Activated CD8-positive, alpha-beta memory T cell treated with anti-CD3 and anti-CD28 coated beads, Interleukin-2, amount 50 U/mL, for 48 hours (primary cell): ENCODE data around the gene SPINK8.
"Not testable (repeated sequence)": the region's sequence is repeated elsewhere in the genome, so short reads cannot be mapped to it uniquely, and the experiment has no call there.

Source experiments
- DNase-seq: peaks from one replicate; pipeline ENCODE4 v3.0.0-alpha.2; 2020

Gene SPINK8

GRCh38 chr3:48333346-48334245 is at the start of gene SPINK8:
Gene SPINK8, minus strand, starts transcription at chr3:48333661. Its CDS starts 5,320 bp downstream, at chr3:48328341.
- not testable (repeated sequence) for DNase-seq

- no peak for DNase-seq
These were observed 39.5 kb upstream of the SPINK8 start for GRCh38 chr3:48372862-48373435.

DNA sequence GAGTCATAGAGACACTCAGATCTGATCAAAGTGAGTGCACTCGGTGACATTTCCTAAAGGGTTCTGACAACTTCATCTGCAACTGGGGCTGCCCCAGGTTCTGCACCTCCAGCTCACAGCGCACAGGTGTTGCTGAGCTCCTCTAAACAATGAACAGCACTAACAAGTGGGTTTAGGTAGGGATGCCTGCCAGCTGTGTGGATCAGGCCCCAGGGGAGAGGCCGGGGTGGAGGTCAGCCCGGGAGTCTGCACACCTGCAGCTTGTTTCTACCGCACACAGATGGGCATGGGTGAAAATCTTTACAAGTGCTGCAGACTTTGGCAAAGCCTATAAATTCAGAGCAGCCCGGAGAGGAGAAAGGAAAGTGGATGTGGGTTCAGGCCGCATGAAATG is 38.9 kb upstream of the SPINK8 start:
- DNase-seq: no peak

GRCh38 chr3:48371651-48372376 is 38.4 kb upstream of the SPINK8 start, which contains the start of gene FBXW12:
Gene FBXW12, plus strand, starts transcription at chr3:48372219. Its CDS starts 549 bp downstream, at chr3:48372768.
- DNase-seq: no peak

GRCh38 chr3:48370333-48370713 is 36.9 kb upstream of the SPINK8 start:
- DNase-seq: no peak

- DNase-seq: no peak
These were observed 36.4 kb upstream of the SPINK8 start for GRCh38 chr3:48369693-48370332.

- no peak for DNase-seq
These were observed 33.7 kb upstream of the SPINK8 start for GRCh38 chr3:48367201-48367600.

DNA sequence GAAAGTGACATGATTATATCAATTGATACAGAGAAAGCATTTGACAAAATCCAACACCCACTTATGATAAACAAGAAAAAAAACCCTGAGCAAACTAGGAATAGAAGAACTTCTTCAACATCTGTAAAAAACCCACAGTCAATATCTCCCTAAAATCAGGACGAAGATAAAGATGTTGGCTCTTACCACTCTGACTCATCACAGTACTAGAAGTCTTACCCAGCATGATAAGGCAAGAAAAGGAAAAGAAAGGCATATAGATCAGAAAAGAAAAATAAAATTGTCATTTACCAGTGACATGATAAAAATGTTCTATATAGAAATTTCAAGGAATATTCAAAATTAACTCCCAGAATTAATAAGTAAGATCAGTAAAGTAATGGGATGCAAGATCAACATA is 31.4 kb upstream of the SPINK8 start:
- DNase-seq: no peak

DNA sequence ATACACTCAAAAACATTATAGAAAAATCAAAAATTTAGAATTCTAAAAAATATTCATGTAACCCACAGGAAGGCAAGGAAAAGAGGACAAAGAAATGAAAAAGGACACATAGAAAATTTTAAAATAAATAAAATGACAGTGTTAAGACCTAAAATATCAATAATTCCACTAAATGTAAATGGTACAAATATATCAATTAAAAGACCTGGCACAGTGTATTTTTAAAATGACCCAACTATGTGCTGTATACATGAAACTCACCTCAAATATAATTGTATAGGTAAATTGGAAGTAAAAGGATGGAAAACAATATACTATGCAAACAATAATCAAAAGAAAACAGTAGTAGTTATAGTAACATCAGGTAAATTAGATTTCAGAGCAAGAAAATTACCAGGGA is 28.5 kb upstream of the SPINK8 start:
- no peak for DNase-seq

GRCh38 chr3:48356419-48356818 is 23.0 kb upstream of the SPINK8 start:
- DNase-seq: no peak

DNA sequence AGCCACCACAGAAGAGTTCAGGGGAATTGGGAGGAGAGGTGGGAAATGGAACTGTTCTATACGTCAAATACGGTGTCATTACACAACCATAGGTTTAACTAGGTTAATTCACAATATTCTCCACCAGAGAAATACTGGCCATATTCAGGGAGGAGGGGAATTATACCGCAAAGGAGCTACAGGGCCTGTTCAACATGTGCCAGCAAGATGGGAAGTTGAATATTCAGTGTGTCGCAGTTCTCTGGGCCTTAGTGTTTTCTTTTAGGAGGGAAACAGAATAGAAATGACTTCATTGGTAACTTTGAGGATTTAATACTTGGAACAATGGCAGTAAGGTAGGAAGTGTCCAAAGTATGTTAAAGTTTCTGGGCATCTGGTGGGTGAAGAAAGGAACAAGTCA is 20.5 kb upstream of the SPINK8 start:
- no peak for DNase-seq

GRCh38 chr3:48352546-48352945 is 19.1 kb upstream of the SPINK8 start:
- no peak for DNase-seq

- DNase-seq: no peak
These were observed 14.0 kb upstream of the SPINK8 start for GRCh38 chr3:48347500-48347899.

DNA sequence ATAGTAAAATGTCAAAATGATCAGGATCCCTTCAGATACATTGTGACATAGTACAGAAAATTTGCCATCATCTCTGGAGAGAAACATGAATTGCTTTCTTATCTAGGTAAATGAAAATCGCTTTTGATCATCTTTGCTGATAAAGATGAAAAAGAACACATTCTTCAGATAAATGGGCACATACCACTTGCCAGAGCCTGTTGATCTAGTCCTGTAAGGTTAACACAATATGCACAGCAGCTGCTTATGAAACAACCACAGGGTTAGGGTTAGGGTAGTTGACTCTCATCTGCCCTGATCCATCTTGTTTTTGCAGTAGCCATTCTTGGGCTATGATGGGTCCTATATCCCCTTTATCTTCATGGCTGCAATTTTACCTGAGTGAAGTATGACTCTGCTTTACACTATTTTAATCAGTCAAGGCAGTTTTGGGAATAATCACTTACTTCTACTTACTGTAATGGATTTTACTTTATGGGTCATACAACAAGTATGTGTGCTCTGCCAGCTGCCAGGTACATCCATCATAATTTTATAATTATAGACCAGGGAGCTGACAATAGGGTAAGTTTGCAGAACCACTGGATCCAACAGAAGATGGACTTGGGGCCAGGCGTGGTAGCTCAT is 12.6 kb upstream of the SPINK8 start:
- no peak for DNase-seq

DNA sequence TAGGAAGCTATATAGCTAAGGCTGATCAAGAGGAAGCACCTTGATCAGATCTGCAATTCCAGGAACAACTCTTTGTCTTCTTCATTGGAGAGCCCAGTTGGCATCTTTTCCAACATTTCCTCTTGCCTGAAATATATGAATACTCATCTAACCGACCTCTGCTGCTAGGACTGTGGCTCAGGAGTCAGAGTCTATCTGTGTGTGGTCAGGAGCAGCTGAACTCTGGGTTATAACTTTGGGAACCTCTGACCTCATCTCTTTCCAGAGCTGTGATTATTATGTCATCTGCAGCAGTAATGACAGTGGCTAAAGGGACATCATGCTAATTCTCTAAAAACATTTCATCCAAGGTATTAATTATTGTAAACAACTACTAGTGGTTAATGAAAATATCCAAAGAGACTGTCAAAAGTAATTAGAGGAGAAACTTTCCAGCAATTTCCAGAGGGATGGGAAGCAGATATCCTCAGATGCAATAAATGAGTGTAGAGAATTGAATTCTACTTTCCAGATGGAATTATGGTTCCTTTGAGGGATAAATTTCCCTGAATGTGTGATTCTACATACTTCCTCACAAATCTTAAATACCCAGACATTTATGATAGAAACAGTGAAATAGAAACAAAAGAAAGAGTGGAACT is 11.5 kb upstream of the SPINK8 start:
- DNase-seq: no peak

- DNase-seq: no peak
These were observed 10.0 kb upstream of the SPINK8 start for GRCh38 chr3:48343432-48343831.

GRCh38 chr3:48338635-48339034 is 5.2 kb upstream of the SPINK8 start:
- DNase-seq: no peak

DNA sequence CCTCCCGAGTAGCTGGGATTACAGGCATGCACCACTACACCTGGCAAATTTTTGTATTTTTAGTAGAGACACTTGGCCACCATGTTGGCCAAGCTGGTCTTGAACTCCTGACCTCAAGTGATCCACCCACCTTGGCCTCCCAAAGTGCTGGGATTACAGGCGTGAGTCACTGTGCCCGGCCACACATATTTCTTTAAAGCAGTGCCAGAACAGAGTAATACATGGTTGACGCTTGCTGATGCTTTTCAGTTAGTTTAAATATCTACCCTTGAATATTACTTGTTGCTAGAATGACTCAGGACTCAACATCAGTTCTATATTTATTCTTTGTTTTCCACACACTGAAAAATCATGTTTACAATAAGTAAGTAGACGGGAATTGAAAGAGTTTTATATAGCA is 4.1 kb upstream of the SPINK8 start:
- not testable (repeated sequence) for DNase-seq

DNA sequence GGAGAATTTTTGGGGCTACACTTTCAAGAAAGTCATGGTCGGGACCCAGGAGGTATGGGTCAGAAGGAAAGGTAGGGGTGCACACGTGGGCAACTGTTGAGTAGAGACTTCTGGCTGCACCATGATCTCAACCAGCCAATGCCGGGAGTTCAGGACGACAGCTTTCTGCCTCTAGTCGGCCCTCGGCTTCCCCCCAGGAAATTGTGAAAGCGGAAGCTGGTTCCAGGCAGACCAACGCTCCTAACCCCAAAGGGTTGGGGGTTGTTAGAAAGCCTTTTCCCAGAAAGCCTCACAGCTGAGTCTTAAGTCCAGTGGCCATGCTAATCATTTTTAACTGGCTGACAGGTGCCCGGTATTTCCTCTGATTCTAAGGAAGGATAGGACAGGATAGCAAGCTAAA is 1.8 kb upstream of the SPINK8 start:
- DNase-seq: not testable (repeated sequence)

DNA sequence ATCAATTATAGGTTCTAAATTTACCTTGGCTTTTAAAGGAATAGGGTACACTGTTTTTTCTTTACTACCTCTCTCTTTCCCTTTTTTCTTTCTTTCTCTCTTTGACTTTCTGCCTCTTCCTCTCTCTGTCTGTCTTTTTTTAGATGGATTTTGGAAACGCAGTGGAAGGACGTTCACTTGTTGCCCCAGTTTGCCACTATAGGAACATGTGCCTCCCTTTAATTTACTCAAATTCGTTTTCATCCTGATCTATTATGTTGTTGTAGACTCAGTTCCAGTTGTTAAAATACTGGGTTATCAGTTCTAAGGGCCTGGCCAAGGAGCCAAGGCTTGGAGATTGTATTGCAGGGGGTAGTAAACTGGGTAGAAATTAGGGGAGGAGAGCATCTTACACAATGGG is 1.1 kb upstream of the SPINK8 start:
- DNase-seq: no peak

- DNase-seq: not testable (repeated sequence)
These were observed 1.6 kb downstream of the SPINK8 start for GRCh38 chr3:48331706-48332435.
